LNCaP clone FGC (cell line): ENCODE measurements around the gene PSMB8.
A peak's percentile ranks its signal among the peaks of the same experiment; 100 is the strongest.

ENCODE experiments used
- DNase-seq: peaks from one replicate; pipeline ENCODE4 v3.0.0-alpha.2; 2011; ENCODE audit warnings: low read depth
- H3K4me3 ChIP-seq: 2 replicates; pipeline ENCODE4 v1.5.1; 2011; ENCODE audit warnings: mild to moderate bottlenecking, low read depth, low read length, control low read depth
- TF ChIP-seq, protein P1 (sequence below): IDR thresholded peaks from 2 replicates; pipeline ENCODE4 v1.5.1; 2012; ENCODE audit warnings: mild to moderate bottlenecking; ENCODE audit not compliant: control insufficient read depth, insufficient read depth; ENCODE audit errors: extremely low read depth

The PSMB8 gene

DNA sequence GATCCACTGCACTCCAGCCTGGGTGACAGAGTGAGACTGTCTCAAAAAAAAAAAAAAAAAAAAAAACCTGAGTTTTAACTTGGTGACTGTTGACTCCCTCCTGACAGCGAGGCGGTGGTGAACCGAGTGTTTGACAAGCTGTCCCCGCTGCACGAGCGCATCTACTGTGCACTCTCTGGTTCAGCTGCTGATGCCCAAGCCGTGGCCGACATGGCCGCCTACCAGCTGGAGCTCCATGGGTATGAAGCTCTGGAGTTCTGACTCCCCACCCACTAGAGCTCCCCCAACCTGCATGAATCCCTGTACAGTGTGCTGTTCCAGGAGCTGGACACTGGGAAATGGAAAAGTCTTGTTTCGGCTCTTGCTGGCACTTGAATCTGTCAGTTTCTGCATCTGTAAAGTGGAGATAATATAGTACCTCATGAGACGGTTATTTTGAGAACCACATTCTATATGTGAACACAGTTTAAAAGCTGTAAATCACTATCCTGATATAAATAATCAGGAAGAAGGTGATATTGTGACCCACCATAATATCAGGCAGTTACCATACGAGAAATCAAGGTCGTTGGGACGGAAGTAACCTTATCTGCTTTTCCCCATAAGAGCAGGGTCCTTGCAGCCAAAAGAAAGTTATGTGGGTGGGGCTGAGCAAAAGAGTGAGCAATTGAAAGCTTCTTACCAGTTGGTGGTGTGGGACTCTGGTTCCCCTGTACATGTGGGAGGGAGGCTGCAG, 13.5 kb upstream of the PSMB8 start:
- TF ChIP-seq, protein P1, sequence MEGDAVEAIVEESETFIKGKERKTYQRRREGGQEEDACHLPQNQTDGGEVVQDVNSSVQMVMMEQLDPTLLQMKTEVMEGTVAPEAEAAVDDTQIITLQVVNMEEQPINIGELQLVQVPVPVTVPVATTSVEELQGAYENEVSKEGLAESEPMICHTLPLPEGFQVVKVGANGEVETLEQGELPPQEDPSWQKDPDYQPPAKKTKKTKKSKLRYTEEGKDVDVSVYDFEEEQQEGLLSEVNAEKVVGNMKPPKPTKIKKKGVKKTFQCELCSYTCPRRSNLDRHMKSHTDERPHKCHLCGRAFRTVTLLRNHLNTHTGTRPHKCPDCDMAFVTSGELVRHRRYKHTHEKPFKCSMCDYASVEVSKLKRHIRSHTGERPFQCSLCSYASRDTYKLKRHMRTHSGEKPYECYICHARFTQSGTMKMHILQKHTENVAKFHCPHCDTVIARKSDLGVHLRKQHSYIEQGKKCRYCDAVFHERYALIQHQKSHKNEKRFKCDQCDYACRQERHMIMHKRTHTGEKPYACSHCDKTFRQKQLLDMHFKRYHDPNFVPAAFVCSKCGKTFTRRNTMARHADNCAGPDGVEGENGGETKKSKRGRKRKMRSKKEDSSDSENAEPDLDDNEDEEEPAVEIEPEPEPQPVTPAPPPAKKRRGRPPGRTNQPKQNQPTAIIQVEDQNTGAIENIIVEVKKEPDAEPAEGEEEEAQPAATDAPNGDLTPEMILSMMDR: no peak
- DNase-seq: no peak
- no peak overlapping the region for H3K4me3 ChIP-seq

DNA sequence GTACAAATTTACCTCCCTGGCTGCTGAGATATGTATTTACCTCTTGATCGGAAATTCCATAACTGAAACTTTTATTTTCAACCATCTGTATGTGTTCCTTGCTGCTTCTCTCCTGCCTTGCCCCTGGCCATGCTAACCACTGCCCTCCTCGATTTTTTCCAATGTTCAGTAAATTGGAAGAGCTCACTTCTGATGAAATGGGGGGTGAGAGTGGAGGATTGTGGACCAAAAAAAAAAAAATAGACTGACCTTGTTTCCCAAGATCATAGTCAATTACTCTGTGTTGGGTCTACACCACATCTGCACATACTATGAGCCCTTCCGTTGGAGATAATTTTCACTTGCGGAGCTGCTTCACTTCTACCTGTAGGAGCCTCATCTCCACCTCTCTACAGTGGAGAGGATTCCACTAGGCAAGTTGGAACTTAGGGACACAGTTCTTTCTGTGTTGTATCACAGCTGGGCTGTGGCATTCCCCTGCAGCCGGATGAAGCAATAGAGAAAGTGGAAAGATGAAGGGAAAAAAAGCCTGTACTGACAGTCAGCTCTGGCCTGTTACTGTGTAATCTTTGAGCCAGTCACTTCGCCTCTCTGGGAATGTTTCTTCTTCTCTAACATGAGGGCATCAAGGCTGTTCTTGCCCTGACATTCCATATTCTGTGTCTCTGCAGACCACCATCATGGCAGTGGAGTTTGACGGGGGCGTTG, 11.8 kb upstream of the PSMB8 start:
- DNase-seq: no peak
- no peak overlapping the region for H3K4me3 ChIP-seq
- TF ChIP-seq, protein P1: no peak

DNA sequence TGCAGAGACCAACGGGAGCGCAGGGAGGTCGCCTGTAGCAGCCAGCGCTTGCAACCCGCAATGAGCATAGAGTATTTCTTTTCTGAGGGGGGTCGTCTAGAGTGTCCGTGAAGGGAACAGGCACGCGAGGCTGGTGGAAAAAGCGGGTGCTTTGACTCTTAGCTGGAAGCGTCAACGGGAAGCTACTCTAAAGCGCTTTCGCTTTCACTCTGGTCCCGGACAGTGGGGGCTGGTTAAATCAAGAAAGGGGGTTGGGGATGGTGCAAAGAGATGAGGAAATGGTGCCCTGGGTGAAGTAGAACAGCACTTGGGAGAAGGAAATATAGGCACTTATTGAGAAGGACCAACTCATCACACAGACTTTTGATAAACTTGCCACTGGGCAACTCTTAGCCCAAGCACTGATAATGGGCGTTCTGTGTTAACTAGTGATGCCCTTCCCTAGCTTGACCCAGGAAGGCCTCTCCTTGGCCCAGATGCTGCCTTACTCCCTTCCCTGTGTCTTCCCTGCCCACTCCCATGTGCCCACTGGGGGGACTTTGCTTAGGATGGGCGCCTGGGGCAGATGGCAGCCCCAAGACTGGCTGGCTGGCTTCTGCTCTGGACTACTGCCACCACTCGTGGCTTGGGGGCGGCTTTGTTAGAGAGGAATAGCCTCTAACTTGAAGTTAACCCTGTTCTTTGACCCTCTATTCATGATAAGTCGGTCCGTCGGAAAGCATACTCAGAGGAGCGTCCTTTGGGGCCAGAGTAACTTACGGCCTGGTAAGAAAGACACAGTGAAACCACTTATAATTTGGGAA, 10.7 kb upstream of the PSMB8 start:
- TF ChIP-seq, protein P1: no peak
- DNase-seq: no peak
- peak overlapping the region; percentile 71 for H3K4me3 ChIP-seq

DNA sequence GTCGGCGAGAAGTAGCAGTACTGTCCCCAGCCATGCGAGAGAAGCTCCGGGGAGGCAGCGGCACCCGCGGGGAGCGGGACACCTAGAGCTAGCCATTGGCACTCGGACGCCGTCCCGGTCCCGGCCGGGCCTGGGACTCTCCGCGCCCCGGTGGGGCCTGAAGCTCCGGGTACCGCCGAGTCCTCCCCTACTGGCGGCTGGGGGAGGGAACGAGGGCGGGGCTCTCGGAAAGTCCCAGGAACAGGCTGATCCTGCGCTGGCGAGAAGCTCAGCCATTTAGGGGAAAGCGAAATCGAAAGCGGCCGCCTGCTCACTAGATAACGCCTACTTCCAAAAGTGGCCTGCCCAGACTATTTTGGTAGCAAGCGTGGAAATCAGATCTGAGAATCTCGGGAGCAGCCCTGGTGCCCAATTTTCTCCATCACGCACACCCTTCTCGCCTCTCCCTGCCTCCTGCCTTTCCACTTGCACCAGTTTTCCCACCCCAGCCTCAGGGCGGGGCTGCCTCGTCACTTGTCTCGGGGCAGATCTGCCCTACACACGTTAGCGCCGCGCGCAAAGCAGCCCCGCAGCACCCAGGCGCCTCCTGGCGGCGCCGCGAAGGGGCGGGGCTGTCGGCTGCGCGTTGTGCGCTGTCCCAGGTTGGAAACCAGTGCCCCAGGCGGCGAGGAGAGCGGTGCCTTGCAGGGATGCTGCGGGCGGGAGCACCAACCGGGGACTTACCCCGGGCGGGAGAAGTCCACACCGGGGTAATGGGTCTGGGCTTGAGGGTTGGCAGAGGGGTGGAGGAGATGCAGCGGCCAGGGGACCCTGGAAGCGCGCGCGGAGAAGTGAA, 9.9 kb upstream of the PSMB8 start, which contains the start of the genes PSMB9 and TAP1:
TSS of gene PSMB9 (plus strand) at position 652 of the 835 bp plus-strand sequence. CDS start at position 690, 38 bp downstream.
TSS of gene TAP1 (minus strand) at position 164 of the 835 bp plus-strand sequence. CDS start at position 96, 68 bp downstream.
- H3K4me3 ChIP-seq: peak within 1 kb of the TSS; percentile 71
- peak; percentile 65 for DNase-seq
- TF ChIP-seq, protein P1: peak; percentile 79

DNA sequence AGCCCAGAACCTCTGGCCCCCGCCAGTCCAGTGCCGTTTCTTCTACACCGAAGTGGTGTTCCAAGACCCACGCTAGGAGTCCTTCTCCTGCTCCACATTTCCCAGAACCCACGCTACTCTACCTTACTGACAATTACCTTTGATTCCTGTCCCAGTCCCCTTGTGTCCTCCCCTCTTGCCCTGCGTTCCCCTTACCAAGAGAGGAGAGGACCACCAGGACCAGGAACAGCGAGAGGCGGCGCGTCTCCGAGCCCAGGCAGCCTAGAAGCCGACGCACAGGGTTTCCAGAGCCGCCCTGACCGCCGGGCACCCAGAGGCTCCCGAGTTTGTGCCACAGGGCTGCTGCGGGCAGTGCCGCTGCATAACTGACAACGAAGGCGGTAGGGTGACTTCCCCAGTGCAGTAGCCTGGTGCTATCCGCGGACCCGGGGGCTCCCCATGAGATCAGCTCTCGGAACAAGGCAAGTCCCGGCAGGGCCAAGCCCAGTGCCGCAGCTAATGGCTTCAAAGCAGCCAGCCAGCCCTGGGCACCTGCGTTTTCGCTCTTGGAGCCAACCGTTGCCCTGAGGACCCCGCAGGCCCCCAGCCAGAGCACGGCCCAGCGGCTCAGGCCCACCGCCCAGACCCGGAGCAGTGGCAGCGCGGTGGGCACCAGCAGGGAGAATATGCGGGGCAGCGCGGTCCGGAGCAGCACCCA, 9.1 kb upstream of the PSMB8 start:
- peak overlapping the region; percentile 71 for H3K4me3 ChIP-seq
- TF ChIP-seq, protein P1: no peak
- DNase-seq: no peak
